Smooth muscle cell (in vitro differentiated cells): ENCODE data around the gene MEX3D. TPM values are rescaled to one million over a fixed set of nuclear protein-coding genes. Genes with fewer than 3 reads are reported as not detected.
"Not testable (repeated sequence)": the region's sequence is repeated elsewhere in the genome, so short reads cannot be mapped to it uniquely, and the experiment has no call there.

ENCODE experiments used
- DNase-seq: peaks from one replicate; lab custom pipeline; 2025; ENCODE audit not compliant: unreplicated experiment; lab: John Stamatoyannopoulos, UW
- H2AFZ ChIP-seq: fragments of 200-600 bp; sonication (generic); 2 replicates; pipeline ENCODE4 v1.6.0; 2016; ENCODE audit warnings: antibody characterized with exemption, low read depth, mild to moderate bottlenecking
- H3F3A ChIP-seq: fragments of 200-600 bp; sonication (generic); 2 replicates; pipeline ENCODE4 v1.6.0; 2017; ENCODE audit warnings: antibody characterized with exemption, low read depth
- H3K27ac ChIP-seq: fragments of 200-600 bp; sonication (generic); 2 replicates; pipeline ENCODE4 v1.5.1; 2016; ENCODE audit warnings: low read depth, mild to moderate bottlenecking
- H3K27me3 ChIP-seq: fragments of 200-600 bp; sonication (generic); 2 replicates; pipeline ENCODE4 v1.6.1; 2016; ENCODE audit warnings: low read depth, mild to moderate bottlenecking
- H3K36me3 ChIP-seq: fragments of 200-600 bp; sonication (generic); 2 replicates; pipeline ENCODE4 v1.5.1; 2016; ENCODE audit warnings: low read depth
- H3K4me1 ChIP-seq: fragments of 200-600 bp; sonication (generic); 2 replicates; pipeline ENCODE4 v1.5.1; 2016; ENCODE audit warnings: low read depth
- H3K4me2 ChIP-seq: fragments of 200-600 bp; sonication (generic); 2 replicates; pipeline ENCODE4 v1.6.0; 2016; ENCODE audit warnings: mild to moderate bottlenecking
- H3K4me3 ChIP-seq: fragments of 200-600 bp; sonication (generic); 2 replicates; pipeline ENCODE4 v1.5.1; 2016; ENCODE audit warnings: mild to moderate bottlenecking
- H3K79me2 ChIP-seq: fragments of 200-600 bp; sonication (generic); 2 replicates; pipeline ENCODE4 v1.6.0; 2016; ENCODE audit warnings: low read depth, mild to moderate bottlenecking
- H3K9ac ChIP-seq: fragments of 200-600 bp; sonication (generic); 2 replicates; pipeline ENCODE4 v1.6.0; 2016; ENCODE audit warnings: low read depth
- H3K9me3 ChIP-seq: fragments of 200-600 bp; sonication (generic); replicated peaks from 2 replicates; pipeline ENCODE4 v1.5.1; 2016; ENCODE audit warnings: low read depth
- H4K20me1 ChIP-seq: fragments of 200-600 bp; sonication (generic); 2 replicates; pipeline ENCODE4 v1.6.0; 2016; ENCODE audit warnings: low read depth
- WGBS: methylation state at CpG from one replicate; pipeline ENCODE4 v1.1.7; 2016; ENCODE audit warnings: low lambda C conversion rate; 5-methylcytosine and 5-hydroxymethylcytosine counted together
- polyA plus RNA-seq: library from polyadenylated mRNA; unstranded; fragments of >200 nt; fragmentation: Nextera tagmentation; extraction: Ambion mirVana; gene quantifications from 2 replicates; pipeline ENCODE4 v1.2.1, GENCODE V29; 2016
- total RNA-seq: library from RNA; depleted of rRNA; stranded (reverse); fragments of >200 nt; gene quantifications from 2 replicates; pipeline ENCODE4 v1.2.3, GENCODE V29; 2014
- TF ChIP-seq, protein P1 (sequence below): fragments of 200-600 bp; sonication (generic); IDR thresholded peaks from 2 replicates; pipeline ENCODE4 v1.5.1; 2017; ENCODE audit warnings: borderline replicate concordance, mild to moderate bottlenecking, antibody characterized with exemption; ENCODE audit not compliant: insufficient read depth, poor library complexity, severe bottlenecking

Gene MEX3D
- total and polyA plus RNA-seq, 2 experiments from 2014 or later: 8.4 to 28.6 TPM

DNA sequence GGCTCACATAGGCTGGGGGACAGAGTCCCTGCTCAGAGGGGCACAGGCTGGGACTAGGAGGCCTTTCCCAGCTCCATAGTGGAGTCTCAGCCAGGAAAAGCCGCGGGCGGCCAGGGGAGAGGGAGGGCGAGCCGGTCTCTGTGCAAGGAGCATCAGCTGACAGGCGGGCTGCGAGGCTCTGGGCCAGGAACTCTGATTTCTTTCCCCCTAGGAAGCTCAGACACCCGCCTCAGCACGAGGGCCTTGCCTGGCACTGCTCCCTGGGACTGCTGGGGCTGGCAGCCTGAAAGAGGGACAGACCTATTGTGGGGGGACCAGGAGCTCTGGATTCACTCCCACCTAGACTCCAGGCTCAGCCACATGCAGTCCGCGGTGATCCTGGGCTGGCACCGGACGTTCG is 46.5 kb downstream of the MEX3D start:
- H3K27ac ChIP-seq: no peak overlapping the region
- H3F3A ChIP-seq: no peaks in the 10 kb centered on the region
- no peak overlapping the region for H2AFZ ChIP-seq
- H3K36me3 ChIP-seq: no peaks in the 10 kb centered on the region
- DNase-seq: no peak
- WGBS: 87% methylated on average over 14 of the region's 14 CpGs
- no peaks in the 10 kb centered on the region for H4K20me1 ChIP-seq
- no peak overlapping the region for H3K4me2 ChIP-seq
- H3K79me2 ChIP-seq: no peaks in the 10 kb centered on the region
- H3K4me1 ChIP-seq: no peaks in the 10 kb centered on the region
- H3K4me3 ChIP-seq: no peak overlapping the region
- H3K27me3 ChIP-seq: peaks cover 36% of the 10 kb centered on the region
- TF ChIP-seq, protein P1, sequence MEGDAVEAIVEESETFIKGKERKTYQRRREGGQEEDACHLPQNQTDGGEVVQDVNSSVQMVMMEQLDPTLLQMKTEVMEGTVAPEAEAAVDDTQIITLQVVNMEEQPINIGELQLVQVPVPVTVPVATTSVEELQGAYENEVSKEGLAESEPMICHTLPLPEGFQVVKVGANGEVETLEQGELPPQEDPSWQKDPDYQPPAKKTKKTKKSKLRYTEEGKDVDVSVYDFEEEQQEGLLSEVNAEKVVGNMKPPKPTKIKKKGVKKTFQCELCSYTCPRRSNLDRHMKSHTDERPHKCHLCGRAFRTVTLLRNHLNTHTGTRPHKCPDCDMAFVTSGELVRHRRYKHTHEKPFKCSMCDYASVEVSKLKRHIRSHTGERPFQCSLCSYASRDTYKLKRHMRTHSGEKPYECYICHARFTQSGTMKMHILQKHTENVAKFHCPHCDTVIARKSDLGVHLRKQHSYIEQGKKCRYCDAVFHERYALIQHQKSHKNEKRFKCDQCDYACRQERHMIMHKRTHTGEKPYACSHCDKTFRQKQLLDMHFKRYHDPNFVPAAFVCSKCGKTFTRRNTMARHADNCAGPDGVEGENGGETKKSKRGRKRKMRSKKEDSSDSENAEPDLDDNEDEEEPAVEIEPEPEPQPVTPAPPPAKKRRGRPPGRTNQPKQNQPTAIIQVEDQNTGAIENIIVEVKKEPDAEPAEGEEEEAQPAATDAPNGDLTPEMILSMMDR: no peak
- H3K9me3 ChIP-seq: no peaks in the 10 kb centered on the region
- no peak overlapping the region for H3K9ac ChIP-seq

DNA sequence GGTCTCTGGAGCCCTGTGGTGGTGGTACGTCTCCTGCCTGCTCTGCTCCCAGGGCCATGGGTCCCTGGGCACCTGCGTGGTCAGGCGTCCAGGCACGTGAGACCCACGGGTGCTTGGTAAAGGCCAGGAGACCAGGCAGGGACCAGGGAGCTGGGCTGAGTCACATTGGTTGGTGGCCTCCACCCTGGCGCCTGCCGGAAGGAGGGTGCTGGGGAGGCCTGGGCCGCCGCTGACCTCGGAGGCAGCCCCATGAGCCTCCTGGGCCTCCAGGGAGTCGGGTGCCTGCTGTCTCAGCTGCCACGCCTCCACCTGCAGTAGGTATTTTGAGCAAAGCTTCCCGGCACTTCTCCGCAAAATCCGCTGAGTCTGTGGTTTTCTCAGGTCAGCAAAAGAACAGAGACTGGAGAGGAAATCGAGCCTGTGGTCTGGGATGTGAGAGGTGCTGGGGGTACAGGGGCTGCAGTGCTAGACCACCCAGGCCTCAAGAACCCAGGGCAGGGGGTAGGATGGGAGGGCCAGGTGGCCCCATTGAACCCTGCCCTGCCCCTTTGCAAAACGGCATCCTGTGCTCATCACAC is 47.8 kb downstream of the MEX3D start:
- Histone ChIP-seq H3K27ac (no peak overlapping the region), H3K9ac (no peak overlapping the region), H3K27me3 (peaks cover 28% of the 10 kb centered on the region), H3K4me1 (no peaks in the 10 kb centered on the region), H3K4me3 (no peak overlapping the region), H4K20me1 (no peaks in the 10 kb centered on the region), H3F3A (no peaks in the 10 kb centered on the region), H3K4me2 (no peak overlapping the region), H3K79me2 (no peaks in the 10 kb centered on the region), H2AFZ (no peak overlapping the region), H3K9me3 (no peaks in the 10 kb centered on the region), H3K36me3 (no peaks in the 10 kb centered on the region)
- 91% methylated on average over 17 of the region's 17 CpGs for WGBS
- DNase-seq: no peak
- TF ChIP-seq, protein P1: no peak

DNA sequence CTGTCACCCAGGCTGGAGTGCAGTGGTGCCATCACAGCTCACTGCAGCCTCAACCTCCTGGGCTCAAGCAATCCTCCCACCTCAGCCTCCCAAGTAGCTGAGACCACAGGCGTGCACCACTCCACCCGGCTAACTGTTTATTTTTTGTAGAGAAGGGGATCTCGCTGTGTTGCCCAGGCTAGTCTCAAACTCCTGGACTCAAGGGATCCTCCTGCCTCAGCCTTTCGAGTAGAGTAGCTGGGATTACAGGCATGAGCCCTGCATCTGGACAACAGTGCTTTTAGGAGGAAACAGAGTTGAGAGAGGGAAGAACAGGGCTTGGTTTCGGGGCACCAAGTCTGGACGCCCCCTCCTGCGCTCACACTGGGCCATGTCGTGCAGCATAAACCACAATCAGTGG is 48.3 kb downstream of the MEX3D start:
- 92% methylated on average over 8 of the region's 8 CpGs for WGBS
- not testable (repeated sequence) for H3K36me3 ChIP-seq

DNA sequence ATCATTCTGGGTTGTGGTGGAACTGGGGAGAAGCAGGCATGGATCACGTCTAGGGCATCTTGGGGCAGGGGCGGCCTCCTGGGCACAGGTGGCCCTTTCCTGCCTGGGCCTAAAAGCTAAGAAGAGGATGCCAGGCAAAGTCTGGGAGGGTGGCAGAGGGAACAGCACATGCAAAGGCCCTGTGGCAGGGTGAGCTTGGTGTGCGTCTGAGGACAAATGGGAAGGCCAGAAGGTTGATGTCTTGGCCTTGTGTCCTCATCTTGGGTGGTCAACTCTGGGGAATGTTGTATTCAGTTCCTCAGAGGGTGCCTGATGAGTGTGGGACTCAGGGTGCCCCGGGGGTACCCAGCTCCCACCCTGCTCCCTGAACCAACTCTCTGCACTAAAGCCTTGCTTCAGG is 49.7 kb downstream of the MEX3D start:
- Histone ChIP-seq H3K27ac (no peak overlapping the region), H3F3A (no peaks in the 10 kb centered on the region), H3K79me2 (no peaks in the 10 kb centered on the region), H3K9me3 (no peaks in the 10 kb centered on the region), H3K9ac (no peak overlapping the region), H3K27me3 (peaks cover 11% of the 10 kb centered on the region), H4K20me1 (no peaks in the 10 kb centered on the region), H3K4me1 (no peaks in the 10 kb centered on the region), H3K4me2 (no peak overlapping the region), H3K36me3 (no peaks in the 10 kb centered on the region), H3K4me3 (no peak overlapping the region), H2AFZ (no peak overlapping the region)
- no peak for DNase-seq
- TF ChIP-seq, protein P1: no peak
- 86% methylated on average over 4 of the region's 4 CpGs for WGBS

More for the DNA sequence above, 48.3 kb downstream of the MEX3D start:
- H3K79me2 ChIP-seq, DNase-seq, H3K4me1 ChIP-seq, H3K9ac ChIP-seq, H3K9me3 ChIP-seq, H3K27ac ChIP-seq, H3K4me2 ChIP-seq, H4K20me1 ChIP-seq, H2AFZ ChIP-seq, H3K4me3 ChIP-seq, H3F3A ChIP-seq: not testable (repeated sequence)
- H3K27me3 ChIP-seq: peaks cover 23% of the 10 kb centered on the region
